Gastrocnemius medialis (tissue), 4 donors: ENCODE results near the gene SMTNL1.

Source experiments
- POLR2A ChIP-seq, 2 donors: fragments of 450-650 bp; IDR thresholded peaks; one replicate each; pipeline ENCODE4 v1.6.1; 2017; ENCODE audit warnings: antibody characterized with exemption in 2 of 2, mild to moderate bottlenecking in 2 of 2, moderate library complexity in 2 of 2
- TF ChIP-seq, protein P1 (sequence below), 5 experiments: fragments of 450-650 bp in 3 of 5; fragments of 200-600 bp in 2 of 5; sonication (generic) in 2 of 5; IDR thresholded peaks in 4 of 5; conservative IDR thresholded peaks in 1 of 5; 1 replicate in 4 of 5; 2 replicates in 1 of 5; pipeline ENCODE4 v1.5.1; 2016 to 2019; ENCODE audit warnings: antibody characterized with exemption in 5 of 5, mild to moderate bottlenecking in 3 of 5, moderate library complexity in 3 of 5

DNA sequence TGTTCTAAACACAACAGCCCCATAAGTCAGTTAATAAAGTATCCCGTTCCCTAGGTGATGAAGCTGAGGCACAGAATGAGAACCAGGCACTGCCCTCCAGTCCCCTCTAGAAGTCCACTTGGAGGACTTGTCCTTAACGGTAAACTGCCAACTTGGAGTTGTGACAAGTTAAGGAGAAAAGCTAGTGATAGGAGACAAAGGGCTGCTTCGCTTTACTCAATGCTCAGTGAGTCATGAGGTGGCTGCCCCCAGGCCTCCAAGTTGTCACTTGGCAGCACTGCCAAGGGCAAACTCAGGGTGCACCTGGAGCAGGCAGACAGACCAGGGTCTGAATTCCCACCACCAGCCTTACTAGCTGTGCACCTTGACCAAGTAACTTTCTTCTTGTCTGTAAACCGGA is 35.4 kb upstream of the SMTNL1 start:
- TF ChIP-seq, protein P1, sequence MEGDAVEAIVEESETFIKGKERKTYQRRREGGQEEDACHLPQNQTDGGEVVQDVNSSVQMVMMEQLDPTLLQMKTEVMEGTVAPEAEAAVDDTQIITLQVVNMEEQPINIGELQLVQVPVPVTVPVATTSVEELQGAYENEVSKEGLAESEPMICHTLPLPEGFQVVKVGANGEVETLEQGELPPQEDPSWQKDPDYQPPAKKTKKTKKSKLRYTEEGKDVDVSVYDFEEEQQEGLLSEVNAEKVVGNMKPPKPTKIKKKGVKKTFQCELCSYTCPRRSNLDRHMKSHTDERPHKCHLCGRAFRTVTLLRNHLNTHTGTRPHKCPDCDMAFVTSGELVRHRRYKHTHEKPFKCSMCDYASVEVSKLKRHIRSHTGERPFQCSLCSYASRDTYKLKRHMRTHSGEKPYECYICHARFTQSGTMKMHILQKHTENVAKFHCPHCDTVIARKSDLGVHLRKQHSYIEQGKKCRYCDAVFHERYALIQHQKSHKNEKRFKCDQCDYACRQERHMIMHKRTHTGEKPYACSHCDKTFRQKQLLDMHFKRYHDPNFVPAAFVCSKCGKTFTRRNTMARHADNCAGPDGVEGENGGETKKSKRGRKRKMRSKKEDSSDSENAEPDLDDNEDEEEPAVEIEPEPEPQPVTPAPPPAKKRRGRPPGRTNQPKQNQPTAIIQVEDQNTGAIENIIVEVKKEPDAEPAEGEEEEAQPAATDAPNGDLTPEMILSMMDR (IDR thresholded peaks at IDR 0.05 in 4 of 5, conservative IDR thresholded peaks at IDR 0.05 in 1 of 5) = no peak
- no peak for TF ChIP-seq POLR2A (IDR thresholded peaks at IDR 0.05)
